Stomach (tissue), 9 donors: ENCODE data around the gene FAM43A. TPM values are rescaled to one million over a fixed set of nuclear protein-coding genes. Genes with fewer than 3 reads are reported as not detected.

Experiments used
- DNase-seq, 2 donors: peaks; one replicate each; pipeline versions ENCODE4 v3.0.0 to v3.0.0-alpha.2; 2013 to 2019
- H3K27ac ChIP-seq, 5 donors: fragments of 200-600 bp in 4 of 5; sonication (generic) in 4 of 5; one replicate each; pipeline ENCODE4 v1.5.1; 2013 to 2019; ENCODE audit warnings: mild to moderate bottlenecking in 1 of 5, moderate library complexity in 1 of 5
- H3K27me3 ChIP-seq, 3 donors: fragments of 200-600 bp; sonication (generic); one replicate each; pipeline ENCODE4 v1.5.1; 2017 to 2019; ENCODE audit warnings: mixed run types in 1 of 3
- H3K36me3 ChIP-seq, 4 donors: fragments of 200-600 bp; sonication (generic); 1 replicate in 3 of 4; 2 replicates in 1 of 4; pipeline ENCODE4 v1.5.1; 2016 to 2019
- H3K4me1 ChIP-seq, 4 donors: fragments of 200-600 bp; sonication (generic); one replicate each; pipeline ENCODE4 v1.5.1; 2016 to 2019
- H3K4me3 ChIP-seq, 4 donors: fragments of 200-600 bp; sonication (generic) in 3 of 4; one replicate each; pipeline ENCODE4 v1.5.1; 2016 to 2019; ENCODE audit warnings: mild to moderate bottlenecking in 1 of 4
- H3K9me3 ChIP-seq, 4 donors: fragments of 200-600 bp; sonication (generic); one replicate each; pipeline ENCODE4 v1.5.1; 2016 to 2019
- CTCF ChIP-seq, 7 experiments: fragments of 450-650 bp in 4 of 7; fragments of 200-600 bp in 3 of 7; sonication (generic) in 3 of 7; IDR thresholded peaks; one replicate each; pipeline ENCODE4 v1.5.1; 2016 to 2019; ENCODE audit warnings: antibody characterized with exemption in 7 of 7, control low read depth in 2 of 7, mild to moderate bottlenecking in 1 of 7
- EP300 ChIP-seq: sonication (generic); formaldehyde crosslinking; IDR thresholded peaks from one replicate; pipeline ENCODE4 v1.6.1; 2017; ENCODE audit warnings: antibody characterized with exemption
- POLR2A ChIP-seq, 4 donors: fragments of 450-650 bp; IDR thresholded peaks; one replicate each; pipeline ENCODE4 v1.6.1; 2016; ENCODE audit warnings: antibody characterized with exemption in 4 of 4, control low read depth in 2 of 4, mild to moderate bottlenecking in 1 of 4, moderate library complexity in 1 of 4
- POLR2AphosphoS5 ChIP-seq, 3 donors: sonication (generic); formaldehyde crosslinking; IDR thresholded peaks; one replicate each; pipeline ENCODE4 v1.6.1; 2016; ENCODE audit warnings: antibody characterized with exemption in 3 of 3
- WGBS, 5 donors: extraction: QIAGEN DNeasy Blood & Tissue Kit in 3 of 5; methylation state at CpG; one replicate each; pipeline versions ENCODE4 v1.1.5 to v1.1.7; 2013 to 2018; 5-methylcytosine and 5-hydroxymethylcytosine counted together
- intact Hi-C: fragments of 100-400 bp; cut with DNase I; formaldehyde crosslinking; loops from one replicate; pipeline ENCODE4 v1.15.1; 2023; ENCODE audit warnings: low total_unique reads
- polyA plus RNA-seq, 3 donors: library from polyadenylated mRNA; stranded (reverse); fragments of 200-250 nt; gene quantifications; one replicate each; pipeline ENCODE4 v1.2.3, GENCODE V29; 2013
- total RNA-seq, 5 donors: library from RNA; depleted of rRNA; stranded (reverse); fragments of >200 nt; gene quantifications; one replicate each; pipeline versions ENCODE4 v1.1.0 to v1.2.3, GENCODE V29; 2014 to 2016
- donor health status: healthy with polysubstance abuse.
- donor health status: Bipolar disorder and iron deficiency.
- donor health status: healthy.

The FAM43A gene
- total and polyA plus RNA-seq, 8 donors: 1.3 to 42.0 (median 4.2) TPM

GRCh38 chr3:194686414-194686815 lies 732 bp downstream of the FAM43A start:
- Histone ChIP-seq H3K4me3 (peak overlapping the region; percentile 58 to 86 (median 68)), H3K27me3 (peaks cover 0 to 30% (median 7%) of the 10 kb centered on the region in 3 donors), H3K9me3 (no peaks in the 10 kb centered on the region), H3K36me3 (no peaks in the 10 kb centered on the region), H3K27ac (peak overlapping the region in 4 of 5 donors; percentile 73 to 88 (median 85)), H3K4me1 (peaks cover 38 to 68% (median 59%) of the 10 kb centered on the region in 4 donors)
- WGBS, 5 donors: 0 to 1% (median 1%) methylated on average over 26 to 29 of the region's 29 CpGs
- intact Hi-C loops: no loop called here
- DNase-seq: no peak
- TF ChIP-seq POLR2A (IDR thresholded peaks at IDR 0.05) (no peak), POLR2AphosphoS5 (IDR thresholded peaks at IDR 0.05) (no peak), EP300 (no peak), CTCF (IDR thresholded peaks at IDR 0.05) (no peak)

DNA sequence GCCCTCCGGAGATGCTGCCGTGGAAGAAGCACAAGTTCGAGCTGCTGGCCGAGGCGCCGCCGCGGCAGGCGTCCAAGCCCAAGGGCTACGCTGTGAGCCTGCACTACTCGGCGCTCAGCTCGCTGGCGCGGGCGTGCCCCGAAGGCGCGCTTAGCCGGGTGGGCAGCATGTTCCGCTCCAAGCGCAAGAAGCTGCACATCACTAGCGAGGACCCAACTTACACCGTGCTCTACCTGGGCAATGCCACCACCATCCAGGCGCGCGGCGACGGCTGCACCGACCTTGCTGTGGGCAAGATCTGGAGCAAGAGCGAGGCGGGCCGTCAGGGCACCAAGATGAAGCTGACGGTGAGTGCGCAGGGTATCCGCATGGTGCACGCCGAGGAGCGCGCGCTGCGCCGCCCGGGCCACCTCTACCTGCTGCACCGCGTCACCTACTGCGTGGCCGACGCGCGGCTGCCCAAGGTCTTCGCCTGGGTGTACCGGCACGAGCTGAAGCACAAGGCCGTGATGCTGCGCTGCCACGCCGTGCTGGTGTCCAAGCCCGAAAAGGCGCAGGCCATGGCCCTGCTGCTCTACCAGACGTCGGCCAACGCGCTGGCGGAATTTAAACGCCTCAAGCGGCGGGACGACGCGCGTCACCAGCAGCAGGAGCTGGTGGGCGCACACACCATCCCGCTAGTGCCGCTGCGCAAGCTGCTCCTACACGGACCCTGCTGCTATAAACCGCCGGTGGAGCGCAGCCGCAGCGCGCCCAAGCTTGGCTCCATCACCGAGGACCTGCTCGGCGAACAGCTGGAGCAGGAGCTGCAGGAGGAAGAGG lies 1.3 kb downstream of the FAM43A start:
- peak; percentile 36 to 79 for DNase-seq
- Histone ChIP-seq H3K4me3 (peak overlapping the region; percentile 58 to 86 (median 68)), H3K36me3 (no peaks in the 10 kb centered on the region), H3K27ac (peak overlapping the region; percentile 57 to 88 (median 85)), H3K27me3 (peaks cover 0 to 30% (median 7%) of the 10 kb centered on the region in 3 donors), H3K4me1 (peaks cover 38 to 71% (median 59%) of the 10 kb centered on the region in 4 donors), H3K9me3 (no peaks in the 10 kb centered on the region)
- intact Hi-C loops: no loop called here
- 0 to 5% (median 2%) methylated on average over 20 to 86 of the region's 86 CpGs for WGBS, 5 donors
- no peak for TF ChIP-seq POLR2AphosphoS5 (IDR thresholded peaks at IDR 0.05)
- no peak for TF ChIP-seq CTCF (IDR thresholded peaks at IDR 0.05)
- TF ChIP-seq EP300: no peak
- no peak for TF ChIP-seq POLR2A (IDR thresholded peaks at IDR 0.05)

DNA sequence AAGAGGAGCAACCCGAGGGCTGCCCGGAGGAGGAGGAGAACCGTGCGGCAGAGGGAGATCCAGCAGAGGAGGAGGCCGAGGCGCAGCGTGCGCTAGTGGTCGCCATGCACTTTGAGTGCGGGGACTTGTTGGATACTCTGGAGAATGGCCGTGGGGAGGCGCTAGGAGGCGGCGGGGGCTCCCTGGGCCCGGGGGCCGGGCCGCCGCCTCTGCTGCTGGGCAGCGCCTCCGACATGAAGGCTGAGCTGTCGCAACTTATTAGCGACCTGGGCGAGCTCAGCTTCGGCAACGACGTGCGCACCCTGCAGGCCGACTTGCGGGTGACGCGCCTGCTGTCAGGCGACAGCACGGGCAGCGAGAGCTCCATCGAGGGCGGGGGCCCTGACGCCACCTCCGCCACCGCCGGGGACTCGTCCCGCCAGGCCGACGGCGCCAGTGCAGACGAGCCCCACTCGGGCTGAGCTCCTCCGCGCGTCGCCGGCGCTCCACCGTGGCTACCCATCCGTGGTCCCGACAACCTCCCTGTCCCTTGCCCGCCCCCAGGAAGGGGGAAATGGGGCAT lies 2.0 kb downstream of the FAM43A start:
- no peaks in the 10 kb centered on the region for H3K9me3 ChIP-seq
- DNase-seq: peak; percentile 79 to 89
- no peaks in the 10 kb centered on the region for H3K36me3 ChIP-seq
- 2 to 4% (median 3%) methylated on average over 13 to 57 of the region's 57 CpGs for WGBS, 5 donors
- peaks cover 0 to 30% (median 7%) of the 10 kb centered on the region in 3 donors for H3K27me3 ChIP-seq
- H3K4me1 ChIP-seq: peaks cover 38 to 66% (median 53%) of the 10 kb centered on the region in 4 donors
- H3K4me3 ChIP-seq: peak overlapping the region; percentile 58 to 86 (median 68)
- TF ChIP-seq POLR2A (IDR thresholded peaks at IDR 0.05): no peak
- TF ChIP-seq CTCF (IDR thresholded peaks at IDR 0.05): peak in 3 of 7 experiments; percentile 14 to 48 (median 22)
- TF ChIP-seq POLR2AphosphoS5 (IDR thresholded peaks at IDR 0.05): peak; percentile 37 to 59 (median 56)
- intact Hi-C loops: no loop called here
- peak overlapping the region; percentile 70 to 88 (median 85) for H3K27ac ChIP-seq

DNA sequence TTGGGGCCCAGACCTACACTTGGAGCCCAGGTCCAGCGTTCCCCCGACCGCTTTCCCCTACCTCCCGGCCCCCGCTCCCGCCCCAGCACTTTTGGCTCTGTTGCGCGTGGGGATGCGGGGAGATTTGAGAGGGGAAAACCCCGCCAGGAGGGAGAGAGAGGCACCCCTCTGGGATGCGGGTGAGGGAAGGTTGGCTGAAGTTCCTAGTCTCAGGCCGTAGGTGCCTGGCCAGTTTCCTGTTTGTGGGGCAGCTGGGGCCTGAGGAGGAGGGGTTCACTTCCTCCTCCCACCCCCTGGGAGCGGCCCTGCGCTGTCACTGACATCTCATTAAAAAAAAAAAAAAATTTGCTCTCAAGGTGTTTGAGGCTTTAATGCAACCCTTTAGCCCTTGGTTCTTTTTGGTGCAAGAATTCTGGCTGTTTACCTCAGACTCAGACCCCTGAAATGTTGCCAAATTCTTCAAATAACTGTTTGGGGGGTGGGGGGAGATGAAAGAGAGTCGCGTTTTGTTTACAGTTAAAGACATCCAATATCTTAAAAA lies 2.6 kb downstream of the FAM43A start:
- H3K36me3 ChIP-seq: no peaks in the 10 kb centered on the region
- WGBS, 5 donors: 26 to 34% (median 32%) methylated on average over 16 of the region's 16 CpGs
- peak overlapping the region; percentile 70 to 88 (median 85) for H3K27ac ChIP-seq
- peak overlapping the region; percentile 58 to 86 (median 68) for H3K4me3 ChIP-seq
- peak; percentile 28 to 69 for DNase-seq
- H3K4me1 ChIP-seq: peaks cover 34 to 60% (median 48%) of the 10 kb centered on the region in 4 donors
- H3K9me3 ChIP-seq: no peaks in the 10 kb centered on the region
- H3K27me3 ChIP-seq: peaks cover 0 to 30% (median 7%) of the 10 kb centered on the region in 3 donors
- intact Hi-C loops: no loop called here
- TF ChIP-seq POLR2A (IDR thresholded peaks at IDR 0.05) (no peak), EP300 (no peak), CTCF (IDR thresholded peaks at IDR 0.05) (no peak), POLR2AphosphoS5 (IDR thresholded peaks at IDR 0.05) (no peak)
